ENCODE results near the gene PSMD12.
A peak's percentile ranks its signal among the peaks of the same experiment; 100 is the strongest.

The PSMD12 gene

DNA sequence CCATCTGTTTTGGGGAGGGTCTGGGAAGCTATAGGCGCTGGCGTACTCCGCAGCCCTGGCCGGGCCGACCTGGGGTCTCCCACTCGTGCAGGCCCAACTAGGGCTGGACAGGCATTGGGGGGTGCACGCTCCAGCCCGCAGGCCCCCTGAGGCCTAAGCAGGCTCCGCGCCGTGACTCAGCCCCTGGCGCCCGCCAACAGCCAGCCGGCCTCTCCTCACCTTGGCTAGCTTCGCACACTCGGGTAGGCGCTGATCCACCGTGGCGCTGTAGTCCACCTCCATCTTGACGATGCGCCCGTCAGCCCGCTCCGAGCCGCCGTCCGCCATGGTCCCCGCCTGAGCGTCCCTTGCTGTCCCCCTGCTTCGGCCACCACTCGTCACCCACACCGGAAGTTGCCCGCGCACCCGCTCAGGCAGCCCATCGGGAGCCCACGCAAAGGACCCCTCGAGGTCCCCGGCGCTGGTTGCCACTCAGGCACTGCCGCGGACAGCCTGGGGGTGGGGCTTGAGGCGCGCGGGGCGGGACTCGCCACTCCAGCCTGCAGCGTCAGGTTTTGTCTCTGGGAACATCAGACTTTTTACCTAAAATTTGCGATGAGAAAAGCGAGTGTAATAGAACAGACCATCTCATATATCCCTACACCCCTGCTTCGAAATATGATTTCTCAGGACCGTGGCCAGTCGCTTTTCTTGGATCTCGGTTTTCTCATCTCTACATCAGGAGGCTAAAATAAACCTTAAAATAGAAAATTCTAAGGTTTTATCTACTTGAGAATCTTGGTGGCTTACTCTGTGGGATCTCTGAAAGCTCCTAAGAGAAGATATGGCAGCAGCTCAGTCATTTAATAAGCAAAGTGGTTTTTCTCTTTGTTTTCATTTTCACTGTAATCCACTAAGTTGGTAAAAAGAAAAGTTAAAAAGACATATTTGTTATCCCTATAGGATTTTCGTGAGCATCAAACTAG, at the start of gene PSMD12:
PSMD12 (minus strand) TSS at position 385 of the 965 bp plus-strand sequence; CDS start at position 327, 58 bp downstream.
- Histone ChIP-seq H3K4me2 (ENCODE audit: low read length) (peak within 1 kb of the TSS; percentile 95), H3K9me3 (ENCODE audit: control insufficient read depth, low read length) (no peaks in the 10 kb centered on the region), H3K79me2 (peaks cover 19% of the 10 kb centered on the region), H3K4me3 (ENCODE audit: low read depth, low read length) (peak within 1 kb of the TSS; percentile 94), H3K27me3 (ENCODE audit: control insufficient read depth, insufficient read depth, low read length) (no peaks in the 10 kb centered on the region), H2AFZ (peak within 1 kb of the TSS; percentile 97), H3K36me3 (ENCODE audit: control insufficient read depth, insufficient read depth, low read length) (no peaks in the 10 kb centered on the region), H3K9ac (peak within 1 kb of the TSS; percentile 40), H3K4me1 (peaks cover 7% of the 10 kb centered on the region), H3K27ac (peak within 1 kb of the TSS; percentile 67)
- TF ChIP-seq, protein P1, sequence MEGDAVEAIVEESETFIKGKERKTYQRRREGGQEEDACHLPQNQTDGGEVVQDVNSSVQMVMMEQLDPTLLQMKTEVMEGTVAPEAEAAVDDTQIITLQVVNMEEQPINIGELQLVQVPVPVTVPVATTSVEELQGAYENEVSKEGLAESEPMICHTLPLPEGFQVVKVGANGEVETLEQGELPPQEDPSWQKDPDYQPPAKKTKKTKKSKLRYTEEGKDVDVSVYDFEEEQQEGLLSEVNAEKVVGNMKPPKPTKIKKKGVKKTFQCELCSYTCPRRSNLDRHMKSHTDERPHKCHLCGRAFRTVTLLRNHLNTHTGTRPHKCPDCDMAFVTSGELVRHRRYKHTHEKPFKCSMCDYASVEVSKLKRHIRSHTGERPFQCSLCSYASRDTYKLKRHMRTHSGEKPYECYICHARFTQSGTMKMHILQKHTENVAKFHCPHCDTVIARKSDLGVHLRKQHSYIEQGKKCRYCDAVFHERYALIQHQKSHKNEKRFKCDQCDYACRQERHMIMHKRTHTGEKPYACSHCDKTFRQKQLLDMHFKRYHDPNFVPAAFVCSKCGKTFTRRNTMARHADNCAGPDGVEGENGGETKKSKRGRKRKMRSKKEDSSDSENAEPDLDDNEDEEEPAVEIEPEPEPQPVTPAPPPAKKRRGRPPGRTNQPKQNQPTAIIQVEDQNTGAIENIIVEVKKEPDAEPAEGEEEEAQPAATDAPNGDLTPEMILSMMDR (IDR thresholded peaks at IDR 0.05) = no peak

- H3K9me3 ChIP-seq (ENCODE audit: control insufficient read depth, low read length) = no peaks in the 10 kb centered on the region
- no peak overlapping the region for H3K4me2 ChIP-seq (ENCODE audit: low read length)
- no peak overlapping the region for H2AFZ ChIP-seq
- TF ChIP-seq, protein P1 (IDR thresholded peaks at IDR 0.05) = no peak
- no peaks in the 10 kb centered on the region for H3K36me3 ChIP-seq (ENCODE audit: control insufficient read depth, insufficient read depth, low read length)
- no peaks in the 10 kb centered on the region for H3K27me3 ChIP-seq (ENCODE audit: control insufficient read depth, insufficient read depth, low read length)
- no peak overlapping the region for H3K9ac ChIP-seq
- H3K27ac ChIP-seq = no peak overlapping the region
- no peak overlapping the region for H3K4me3 ChIP-seq (ENCODE audit: low read depth, low read length)
- no peaks in the 10 kb centered on the region for H3K4me1 ChIP-seq
- peaks cover 2% of the 10 kb centered on the region for H3K79me2 ChIP-seq
Measured at GRCh38 chr17:67415291-67415690, 48.9 kb upstream of the PSMD12 start.

GRCh38 chr17:67414559-67414958, 48.2 kb upstream of the PSMD12 start:
- no peaks in the 10 kb centered on the region for H3K4me1 ChIP-seq
- H3K27me3 ChIP-seq (ENCODE audit: control insufficient read depth, insufficient read depth, low read length) = no peaks in the 10 kb centered on the region
- TF ChIP-seq, protein P1 (IDR thresholded peaks at IDR 0.05) = no peak
- no peak overlapping the region for H3K4me2 ChIP-seq (ENCODE audit: low read length)
- H2AFZ ChIP-seq = no peak overlapping the region
- no peak overlapping the region for H3K9ac ChIP-seq
- H3K36me3 ChIP-seq (ENCODE audit: control insufficient read depth, insufficient read depth, low read length) = no peaks in the 10 kb centered on the region
- peaks cover 5% of the 10 kb centered on the region for H3K79me2 ChIP-seq
- H3K9me3 ChIP-seq (ENCODE audit: control insufficient read depth, low read length) = no peaks in the 10 kb centered on the region
- no peak overlapping the region for H3K4me3 ChIP-seq (ENCODE audit: low read depth, low read length)
- H3K27ac ChIP-seq = no peak overlapping the region

DNA sequence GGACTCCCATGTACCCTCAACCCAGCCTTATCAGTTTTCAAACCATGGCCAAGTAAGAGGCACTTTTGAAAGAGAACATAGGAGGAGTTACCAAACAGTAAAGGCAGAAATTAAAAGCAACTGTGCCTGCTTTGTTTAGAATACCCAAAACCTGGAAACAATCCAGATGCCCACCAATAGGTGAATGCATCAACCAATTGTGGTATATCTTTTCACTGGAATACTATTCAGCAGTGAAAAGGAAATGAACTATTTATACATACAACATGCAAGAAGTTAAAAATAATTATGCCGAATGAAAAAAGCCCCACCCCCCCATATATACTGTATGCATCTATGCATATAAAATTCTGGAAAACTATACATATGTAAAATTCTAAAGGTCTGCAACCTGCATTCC, 47.8 kb upstream of the PSMD12 start:
- no peaks in the 10 kb centered on the region for H3K9me3 ChIP-seq (ENCODE audit: control insufficient read depth, low read length)
- no peaks in the 10 kb centered on the region for H3K36me3 ChIP-seq (ENCODE audit: control insufficient read depth, insufficient read depth, low read length)
- H3K4me3 ChIP-seq (ENCODE audit: low read depth, low read length) = no peak overlapping the region
- H3K9ac ChIP-seq = no peak overlapping the region
- no peaks in the 10 kb centered on the region for H3K27me3 ChIP-seq (ENCODE audit: control insufficient read depth, insufficient read depth, low read length)
- peaks cover 5% of the 10 kb centered on the region for H3K79me2 ChIP-seq
- H2AFZ ChIP-seq = no peak overlapping the region
- H3K4me1 ChIP-seq = no peaks in the 10 kb centered on the region
- no peak overlapping the region for H3K4me2 ChIP-seq (ENCODE audit: low read length)
- TF ChIP-seq, protein P1 (IDR thresholded peaks at IDR 0.05) = no peak
- H3K27ac ChIP-seq = no peak overlapping the region

Data from parathyroid adenoma (tissue), 2 donors.